Loucy (cell line): ENCODE results near the gene ANKRD6.

Experiments used
- CTCF ChIP-seq: fragments of 200-600 bp; sonication (generic); conservative IDR thresholded peaks from 2 replicates; pipeline ENCODE4 v1.5.1; 2014; ENCODE audit warnings: mild to moderate bottlenecking, antibody characterized with exemption, low read length
- EZH2phosphoT487 ChIP-seq: fragments of 200-600 bp; IDR thresholded peaks from 2 replicates; pipeline ENCODE4 v1.6.1; 2018; ENCODE audit warnings: antibody characterized with exemption, mild to moderate bottlenecking, moderate library complexity, borderline replicate concordance

- TF ChIP-seq CTCF = no peak
- no peak for TF ChIP-seq EZH2phosphoT487
Measured at GRCh38 chr6:89414215-89414614, 18.7 kb upstream of the ANKRD6 start.
